BJ (cell line): Measurements from ENCODE around the gene TBC1D32. TPM values are rescaled to one million over a fixed set of nuclear protein-coding genes. Genes with fewer than 3 reads are reported as not detected.

Source experiments
- CTCF ChIA-PET: fragments of 350-600 bp; formaldehyde crosslinking; extraction: SDS; loops from one replicate; lab custom pipeline; 2021; ENCODE audit warnings: antibody characterized with exemption, inconsistent platforms; lab: Yijun Ruan, JAX
- POLR2A ChIA-PET: fragments of 300-600 bp; sonication (Branson Sonifier 250); formaldehyde crosslinking; extraction: SDS; loops from one replicate; lab custom pipeline; 2021; ENCODE audit warnings: antibody characterized with exemption; lab: Charles Lee
- DNase-seq: peaks from one replicate; pipeline ENCODE4 v3.0.0-alpha.2; 2011; ENCODE audit warnings: low read depth
- H3K27me3 ChIP-seq: 2 replicates; pipeline ENCODE4 v1.6.0; 2011; ENCODE audit warnings: low read length; ENCODE audit not compliant: control insufficient read depth, insufficient read depth
- H3K36me3 ChIP-seq: 2 replicates; pipeline ENCODE4 v1.5.1; 2011; ENCODE audit warnings: low read length; ENCODE audit not compliant: control insufficient read depth, insufficient read depth
- H3K4me3 ChIP-seq: 2 replicates; pipeline ENCODE4 v1.5.1; 2011; ENCODE audit warnings: low read depth, mild to moderate bottlenecking, control low read depth, low read length
- CTCF ChIP-seq: IDR thresholded peaks from 2 replicates; pipeline ENCODE4 v1.5.1; 2011; ENCODE audit warnings: low read depth, mild to moderate bottlenecking, control low read depth, inconsistent platforms, low read length, moderate library complexity; ENCODE audit not compliant: insufficient read depth
- polyA plus RNA-seq: library from polyadenylated mRNA; depleted of rRNA; stranded (reverse); fragments of >200 nt; gene quantifications from 2 replicates; pipeline ENCODE4 v1.2.3, GENCODE V29; 2011; rRNA removed
- small RNA-seq: library from RNA; depleted of rRNA; stranded (forward); fragments of <200 nt; gene quantifications from one replicate; pipeline ENCODE3, GENCODE V24; 2012; ENCODE audit warnings: low replicate concordance, low read depth; ENCODE audit not compliant: insufficient read length

Gene TBC1D32
- polyA plus RNA-seq, 1 experiment = 1.6 TPM

GRCh38 chr6:121042766-121043165 lies 291.5 kb downstream of the TBC1D32 start:
- ChIA-PET POLR2A (no interaction called here), CTCF (no interaction called here)
- no peak for DNase-seq
- H3K4me3 ChIP-seq = no peak overlapping the region
- no peaks in the 10 kb centered on the region for H3K36me3 ChIP-seq
- no peaks in the 10 kb centered on the region for H3K27me3 ChIP-seq
- no peak for TF ChIP-seq CTCF

GRCh38 chr6:121040831-121041230 lies 293.4 kb downstream of the TBC1D32 start:
- ChIA-PET POLR2A (no interaction called here), CTCF (no interaction called here)
- H3K27me3 ChIP-seq = no peaks in the 10 kb centered on the region
- no peak for TF ChIP-seq CTCF
- H3K4me3 ChIP-seq = no peak overlapping the region
- H3K36me3 ChIP-seq = no peaks in the 10 kb centered on the region
- DNase-seq = no peak

GRCh38 chr6:121033091-121033490 lies 301.2 kb downstream of the TBC1D32 start:
- TF ChIP-seq CTCF = no peak
- ChIA-PET POLR2A (no interaction called here), CTCF (no interaction called here)

GRCh38 chr6:121032268-121033006 lies 301.8 kb downstream of the TBC1D32 start:
- Histone ChIP-seq H3K27me3 (no peaks in the 10 kb centered on the region), H3K36me3 (no peaks in the 10 kb centered on the region), H3K4me3 (no peak overlapping the region)
- DNase-seq = no peak
- no peak for TF ChIP-seq CTCF
- CTCF ChIA-PET = no interaction called here
- POLR2A ChIA-PET = no interaction called here

More at GRCh38 chr6:121033091-121033490, 301.2 kb downstream of the TBC1D32 start:
- Histone ChIP-seq H3K36me3 (no peaks in the 10 kb centered on the region), H3K27me3 (no peaks in the 10 kb centered on the region), H3K4me3 (no peak overlapping the region)
- no peak for DNase-seq

Small RNAs within 50 kb of the gene (small RNA-seq; reads per million reads assigned to genes)
- gene RF00019 (not detected), gene RNU6-1286P (not detected)

Other genes with a start within 250 kb of the TBC1D32 start
- 175 and 306 TPM in 2 replicates for gene GJA1, start 101.2 kb upstream of the TBC1D32 start, polyA plus RNA-seq